Measurements from ENCODE around the gene COL6A1. TPM values are rescaled to one million over a fixed set of nuclear protein-coding genes. Genes with fewer than 3 reads are reported as not detected.

The COL6A1 gene
- total RNA-seq, 2 experiments from 2014 or later = not detected

GRCh38 chr21:46022551-46023525 is 41.3 kb downstream of the COL6A1 start:
- Histone ChIP-seq H3K36me3 (ENCODE audit: insufficient read depth, low read length) (no peaks in the 10 kb centered on the region), H3K79me2 (ENCODE audit: insufficient read depth, low read depth, low read length) (no peaks in the 10 kb centered on the region), H3K27ac (ENCODE audit: low read depth, low read length, poor library complexity, severe bottlenecking) (no peak overlapping the region), H3K9me2 (ENCODE audit: insufficient read depth, low read length) (no peaks in the 10 kb centered on the region), H3K4me3 (ENCODE audit: low read depth, low read length, poor library complexity, severe bottlenecking) (no peak overlapping the region), H4K20me1 (ENCODE audit: insufficient read depth, low read length) (no peaks in the 10 kb centered on the region), H2AFZ (ENCODE audit: low read length) (no peak overlapping the region), H3K4me1 (ENCODE audit: insufficient read depth, low read length, poor library complexity, severe bottlenecking) (no peaks in the 10 kb centered on the region), H3K4me2 (ENCODE audit: low read length) (no peak overlapping the region), H3K9me3 (ENCODE audit: low read length) (no peaks in the 10 kb centered on the region)
- POLR2A ChIA-PET = interaction anchor here (0.6 kb wide), 1 partner anchor 54 kb away, joined by 3 read pairs; no protein-coding TSS in a partner anchor
- intact Hi-C loops (cut with micrococcal nuclease; ENCODE audit: unreplicated experiment) = no loop called here
- BruUV-seq (replicated peaks) = no TSS peak
- CTCF ChIA-PET (ENCODE audit: unreplicated experiment) = no interaction called here
- DNase-seq (ENCODE audit: low spot score) = no peak
- TF ChIP-seq CTCF (conservative IDR thresholded peaks at IDR 0.05; ENCODE audit: low read length) = no peak
- no peak for TF ChIP-seq EZH2phosphoT487 (IDR thresholded peaks at IDR 0.05; ENCODE audit: borderline replicate concordance, low read depth, low read length)

GRCh38 chr21:46023555-46023954 is 42.0 kb downstream of the COL6A1 start:
- no peaks in the 10 kb centered on the region for H3K36me3 ChIP-seq (ENCODE audit: insufficient read depth, low read length)
- no peak overlapping the region for H3K4me2 ChIP-seq (ENCODE audit: low read length)
- TF ChIP-seq EZH2phosphoT487 (IDR thresholded peaks at IDR 0.05; ENCODE audit: borderline replicate concordance, low read depth, low read length) (no peak), CTCF (conservative IDR thresholded peaks at IDR 0.05; ENCODE audit: low read length) (no peak)
- no peaks in the 10 kb centered on the region for H3K9me2 ChIP-seq (ENCODE audit: insufficient read depth, low read length)
- CTCF ChIA-PET (ENCODE audit: unreplicated experiment) = no interaction called here
- H3K9me3 ChIP-seq (ENCODE audit: low read length) = no peaks in the 10 kb centered on the region
- no peaks in the 10 kb centered on the region for H3K79me2 ChIP-seq (ENCODE audit: insufficient read depth, low read depth, low read length)
- POLR2A ChIA-PET = interaction anchor here (0.6 kb wide), 1 partner anchor 54 kb away, joined by 3 read pairs; no protein-coding TSS in a partner anchor
- no peaks in the 10 kb centered on the region for H3K4me1 ChIP-seq (ENCODE audit: insufficient read depth, low read length, poor library complexity, severe bottlenecking)
- no peak overlapping the region for H2AFZ ChIP-seq (ENCODE audit: low read length)
- intact Hi-C loops (cut with micrococcal nuclease; ENCODE audit: unreplicated experiment) = no loop called here
- BruUV-seq (replicated peaks) = no TSS peak
- no peak for DNase-seq (ENCODE audit: low spot score)
- no peaks in the 10 kb centered on the region for H4K20me1 ChIP-seq (ENCODE audit: insufficient read depth, low read length)
- H3K27ac ChIP-seq (ENCODE audit: low read depth, low read length, poor library complexity, severe bottlenecking) = no peak overlapping the region
- H3K4me3 ChIP-seq (ENCODE audit: low read depth, low read length, poor library complexity, severe bottlenecking) = no peak overlapping the region

- intact Hi-C loops (cut with micrococcal nuclease; ENCODE audit: unreplicated experiment) = no loop called here
- POLR2A ChIA-PET = no interaction called here
- Histone ChIP-seq H3K4me3 (ENCODE audit: low read depth, low read length, poor library complexity, severe bottlenecking) (no peak overlapping the region), H3K4me1 (ENCODE audit: insufficient read depth, low read length, poor library complexity, severe bottlenecking) (no peaks in the 10 kb centered on the region), H4K20me1 (ENCODE audit: insufficient read depth, low read length) (no peaks in the 10 kb centered on the region), H3K36me3 (ENCODE audit: insufficient read depth, low read length) (no peaks in the 10 kb centered on the region), H3K4me2 (ENCODE audit: low read length) (no peak overlapping the region), H3K27ac (ENCODE audit: low read depth, low read length, poor library complexity, severe bottlenecking) (no peak overlapping the region), H3K9me2 (ENCODE audit: insufficient read depth, low read length) (no peaks in the 10 kb centered on the region), H2AFZ (ENCODE audit: low read length) (no peak overlapping the region), H3K79me2 (ENCODE audit: insufficient read depth, low read depth, low read length) (no peaks in the 10 kb centered on the region), H3K9me3 (ENCODE audit: low read length) (no peaks in the 10 kb centered on the region)
- DNase-seq (ENCODE audit: low spot score) = no peak
- TF ChIP-seq EZH2phosphoT487 (IDR thresholded peaks at IDR 0.05; ENCODE audit: borderline replicate concordance, low read depth, low read length) (no peak), CTCF (conservative IDR thresholded peaks at IDR 0.05; ENCODE audit: low read length) (no peak)
- no TSS peak for BruUV-seq (replicated peaks)
- CTCF ChIA-PET (ENCODE audit: unreplicated experiment) = no interaction called here
These were observed 42.6 kb downstream of the COL6A1 start for GRCh38 chr21:46024141-46024540.
